HG02588 (cell line): ENCODE results near the gene PRPF6.

Experiments used
- ATAC-seq: cut with Tn5 transposase; IDR thresholded peaks from one replicate; pipeline ENCODE4 v1.9.1; 2021; ENCODE audit warnings: mild to moderate bottlenecking, moderate library complexity; ENCODE audit not compliant: unreplicated experiment

PRPF6 gene

GRCh38 chr20:64045346-64046011 is 64.5 kb downstream of the PRPF6 start:
- no peak for ATAC-seq

DNA sequence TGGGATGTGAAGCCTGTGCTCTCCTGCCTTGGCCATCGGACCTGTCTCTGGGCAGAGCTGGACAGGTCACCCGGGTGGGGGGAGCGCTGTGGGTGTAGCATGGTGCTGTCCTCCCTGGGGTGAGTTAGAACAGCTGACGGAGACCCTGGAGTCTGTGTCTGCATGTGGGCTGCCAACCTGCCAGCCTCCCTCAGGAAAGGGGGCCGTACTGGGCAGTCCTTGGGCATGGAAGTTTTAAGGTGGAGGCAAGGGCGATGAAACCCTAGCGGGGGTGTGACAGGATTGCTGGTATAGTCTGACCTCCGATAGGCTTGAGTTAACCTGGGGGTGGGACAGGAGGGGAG is 66.1 kb downstream of the PRPF6 start:
- no peak for ATAC-seq

DNA sequence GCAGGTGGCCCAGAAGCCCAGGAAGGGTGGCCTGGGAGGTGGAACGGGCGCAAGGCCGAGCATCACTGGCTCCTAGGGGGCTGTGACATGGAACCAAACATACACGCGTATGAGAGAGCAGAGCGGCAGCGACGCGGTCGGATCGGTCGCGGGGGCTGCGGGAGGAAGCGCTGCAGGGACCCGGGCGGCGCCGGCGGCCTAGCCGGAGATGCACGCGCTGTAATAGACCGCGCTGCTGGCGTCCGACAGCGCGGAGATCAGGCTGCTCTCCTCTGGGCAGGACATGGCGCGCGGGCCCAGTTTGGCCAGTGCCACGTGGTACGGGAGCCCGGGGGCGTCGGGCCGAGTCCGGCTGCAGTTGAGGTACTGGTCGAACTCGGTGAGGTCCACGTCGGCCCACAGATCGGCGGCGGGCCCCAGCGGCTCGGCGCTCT is 67.1 kb downstream of the PRPF6 start:
- no peak for ATAC-seq

DNA sequence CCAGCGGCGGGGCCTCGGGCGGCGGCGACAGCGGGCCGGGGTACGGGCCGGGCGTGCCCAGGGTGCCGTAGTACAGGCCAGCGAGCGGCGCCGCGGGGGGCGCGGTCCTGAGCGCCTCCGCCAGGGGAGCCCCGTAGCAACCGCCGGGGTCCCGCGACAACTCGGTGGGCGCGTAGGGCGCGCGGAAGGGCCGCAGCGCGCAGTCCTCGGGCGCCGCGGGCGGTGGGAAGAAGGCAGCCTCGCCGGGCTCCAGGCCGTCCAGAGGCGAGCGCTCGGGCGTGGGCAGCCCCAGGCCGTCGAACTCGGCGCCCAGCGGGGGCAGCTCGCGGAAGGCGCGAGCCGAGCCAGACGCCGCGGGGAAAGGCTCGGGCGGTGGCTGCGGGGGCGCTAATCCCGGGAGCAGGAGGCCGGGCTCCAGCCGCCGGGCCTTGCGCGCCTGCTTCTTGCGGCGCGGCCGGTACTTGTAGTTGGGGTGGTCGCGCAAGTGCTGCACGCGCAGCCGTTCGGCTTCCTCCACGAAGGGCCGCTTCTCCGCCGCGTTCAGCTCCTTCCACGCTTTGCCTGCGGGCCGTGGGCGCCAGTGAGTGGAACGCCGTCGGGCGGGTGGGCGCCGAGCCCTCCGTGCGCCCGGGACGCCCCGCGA is 67.6 kb downstream of the PRPF6 start:
- ATAC-seq, result no peak

- ATAC-seq, result no peak
These were observed 68.3 kb downstream of the PRPF6 start, which contains the start of gene SOX18 for GRCh38 chr20:64049060-64049877. Gene SOX18 (minus strand): TSS chr20:64049639. CDS start chr20:64049516, 123 bp downstream.

- no peak for ATAC-seq
These were observed 68.9 kb downstream of the PRPF6 start for GRCh38 chr20:64049878-64050260.

DNA sequence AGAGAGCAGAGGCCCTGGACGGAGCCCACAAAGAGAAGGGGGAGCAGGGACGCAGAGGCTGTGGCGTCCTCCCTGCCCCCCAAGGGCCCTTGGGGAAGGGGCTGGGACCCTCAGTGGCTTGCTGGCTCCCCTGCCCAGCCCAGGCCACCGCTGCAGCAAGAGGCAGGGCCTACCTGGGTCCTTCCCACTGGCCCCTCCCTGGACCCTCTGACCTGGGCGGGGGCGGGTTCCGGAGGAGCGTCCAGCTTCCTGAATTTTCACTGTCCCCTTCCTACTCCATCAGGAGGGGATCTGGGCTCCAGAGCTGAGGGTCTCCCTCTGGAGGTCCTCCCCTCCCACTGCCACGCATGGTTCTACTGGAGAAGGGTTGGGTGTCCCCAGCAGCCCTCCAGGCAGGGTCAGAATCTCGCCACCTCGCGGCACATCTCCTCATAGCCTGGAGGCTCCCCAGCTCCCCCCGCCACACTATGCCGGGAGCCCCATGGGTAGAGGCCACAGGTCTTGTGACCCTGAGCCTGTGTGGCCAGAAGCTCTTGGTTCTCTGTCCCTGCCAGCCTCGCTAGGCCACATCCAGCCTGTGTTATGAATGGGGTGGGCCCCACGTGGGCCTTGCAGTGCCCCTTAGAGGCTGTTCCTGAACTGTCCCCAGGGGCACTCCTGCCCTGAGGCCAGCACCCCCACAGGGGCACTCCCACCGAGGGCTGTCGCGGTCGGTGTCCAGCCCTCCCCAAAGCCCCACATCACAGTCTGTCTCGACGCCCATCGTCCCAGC is 69.5 kb downstream of the PRPF6 start:
- no peak for ATAC-seq

- no peak for ATAC-seq
These were observed 70.1 kb downstream of the PRPF6 start for GRCh38 chr20:64051033-64051452.

- ATAC-seq, result no peak
These were observed 70.8 kb downstream of the PRPF6 start for GRCh38 chr20:64051561-64052325.

DNA sequence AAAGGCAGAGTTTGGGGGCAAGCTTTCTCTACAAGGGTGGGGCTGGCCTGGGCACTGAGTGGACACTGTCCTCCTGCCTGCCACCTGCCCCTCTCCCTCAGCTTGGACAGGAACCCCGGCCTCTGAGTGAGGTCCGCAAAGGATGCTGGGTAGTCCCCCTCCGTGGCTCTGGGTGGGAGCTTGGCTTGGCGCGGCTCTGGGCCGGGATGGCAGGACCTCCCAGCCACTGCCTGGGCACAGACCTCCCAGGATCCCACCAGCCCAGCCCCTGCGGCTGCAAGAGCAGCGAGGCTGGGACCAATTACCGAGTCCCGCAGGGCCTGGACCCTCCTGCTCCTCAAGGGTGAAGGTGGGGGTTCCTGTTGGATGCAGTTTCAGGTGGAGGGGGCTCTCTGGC is 71.4 kb downstream of the PRPF6 start:
- no peak for ATAC-seq

DNA sequence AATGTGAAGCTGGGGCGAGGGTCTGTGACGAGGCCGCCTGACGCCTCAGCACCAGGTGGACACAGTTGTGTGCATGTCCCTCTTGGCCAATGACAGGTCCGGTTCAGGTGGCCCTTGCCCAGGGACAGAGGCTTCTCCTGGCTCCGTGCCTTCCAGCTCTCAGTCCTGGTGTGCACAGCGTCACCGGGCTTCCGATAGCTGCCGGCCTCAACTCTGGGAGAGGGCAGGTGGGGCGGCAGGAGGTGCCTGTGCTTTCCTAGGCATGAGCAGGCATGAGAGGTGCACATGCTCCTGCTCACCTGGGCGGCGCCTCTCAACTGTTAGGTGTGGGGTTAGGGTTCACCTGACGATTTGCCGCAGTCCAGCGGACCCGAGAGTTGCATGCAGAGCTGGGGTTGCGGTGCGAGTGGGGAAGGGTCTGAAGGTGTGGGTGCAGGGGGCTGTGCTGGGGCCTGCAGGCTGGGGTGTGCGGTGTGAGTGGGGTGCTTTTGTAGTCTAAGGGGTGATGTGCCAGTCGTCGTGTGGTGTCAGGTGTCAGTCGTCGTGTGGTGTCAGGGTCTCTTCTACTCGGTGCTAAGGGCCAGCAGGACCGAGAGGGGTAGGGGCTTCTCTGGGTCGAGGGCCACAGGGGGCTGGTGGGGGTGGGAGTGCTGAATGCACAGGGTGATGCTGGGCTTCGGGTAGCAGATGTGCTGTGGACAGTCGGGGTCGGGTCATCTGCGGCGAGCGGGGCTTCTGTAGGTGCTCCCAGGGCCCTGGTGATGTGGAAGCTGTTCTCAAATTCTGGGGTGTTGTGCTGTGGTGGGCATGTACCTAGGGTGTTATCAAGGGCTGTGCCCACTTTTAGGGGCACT is 72.3 kb downstream of the PRPF6 start:
- ATAC-seq, result no peak

DNA sequence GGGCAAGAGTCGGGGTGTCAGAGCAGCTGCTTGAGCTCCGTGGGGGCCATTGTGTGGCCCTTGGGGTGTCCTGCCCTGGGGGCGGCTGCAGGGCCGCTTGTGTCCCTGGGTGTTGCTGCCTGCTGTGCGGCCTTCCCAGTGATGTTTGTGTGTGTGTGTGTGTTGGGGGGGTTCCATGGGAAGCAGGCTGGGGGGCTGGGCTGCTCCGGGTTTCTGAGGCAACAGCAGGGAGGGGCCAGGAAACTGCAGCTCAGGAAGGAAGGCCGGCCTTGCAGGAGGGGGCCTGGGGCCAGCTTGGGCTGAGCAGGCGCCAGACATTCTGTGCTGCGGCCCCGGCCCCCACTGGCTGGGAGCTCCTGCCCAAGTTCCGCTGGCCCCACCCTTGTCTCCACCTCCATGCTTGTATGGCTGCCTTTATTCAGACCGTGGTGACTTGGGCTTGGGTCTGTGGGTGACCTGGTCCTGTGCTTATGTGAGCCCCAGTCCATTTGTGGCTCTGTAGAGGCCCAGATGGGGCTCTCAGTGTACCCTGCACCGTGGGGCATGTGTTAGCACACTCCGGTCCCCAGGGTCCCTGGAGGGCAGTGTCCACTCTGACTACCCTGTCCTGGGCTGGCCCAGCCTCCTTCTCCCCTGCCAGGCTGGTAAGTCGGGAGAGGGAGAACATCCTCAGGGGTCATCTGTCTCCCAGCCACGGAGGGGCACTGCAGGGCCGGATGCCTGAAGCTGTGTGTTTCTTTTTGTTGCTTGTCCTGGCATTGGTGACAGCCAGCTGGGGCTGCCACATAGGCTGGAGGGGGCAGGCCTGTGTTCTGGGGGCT is 73.1 kb downstream of the PRPF6 start:
- no peak for ATAC-seq

DNA sequence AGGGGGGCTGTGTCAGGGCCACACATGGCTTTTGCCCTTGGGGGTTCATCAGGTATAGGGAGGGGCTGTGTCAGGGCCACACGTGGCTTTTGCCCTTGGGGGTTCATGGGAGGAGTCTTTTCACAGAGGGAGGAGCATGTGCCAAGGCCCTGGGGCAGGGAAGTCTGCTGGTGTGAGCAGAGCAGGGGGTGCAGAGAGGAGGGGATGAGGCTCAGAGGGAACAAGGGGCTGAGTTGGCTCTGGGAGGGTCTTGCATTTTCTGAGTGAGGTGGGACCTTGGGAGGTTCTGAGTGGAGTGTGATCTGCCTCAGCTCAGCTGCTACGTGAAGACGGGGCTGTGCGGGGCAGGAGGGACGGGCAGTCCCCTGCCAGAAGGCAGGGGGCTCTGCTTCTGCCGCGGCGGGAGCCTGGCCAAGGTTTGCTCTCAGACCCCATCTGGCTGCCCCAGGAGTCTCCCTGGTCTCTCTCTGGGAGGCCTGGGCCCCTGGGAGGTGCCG is 74.5 kb downstream of the PRPF6 start:
- no peak for ATAC-seq

DNA sequence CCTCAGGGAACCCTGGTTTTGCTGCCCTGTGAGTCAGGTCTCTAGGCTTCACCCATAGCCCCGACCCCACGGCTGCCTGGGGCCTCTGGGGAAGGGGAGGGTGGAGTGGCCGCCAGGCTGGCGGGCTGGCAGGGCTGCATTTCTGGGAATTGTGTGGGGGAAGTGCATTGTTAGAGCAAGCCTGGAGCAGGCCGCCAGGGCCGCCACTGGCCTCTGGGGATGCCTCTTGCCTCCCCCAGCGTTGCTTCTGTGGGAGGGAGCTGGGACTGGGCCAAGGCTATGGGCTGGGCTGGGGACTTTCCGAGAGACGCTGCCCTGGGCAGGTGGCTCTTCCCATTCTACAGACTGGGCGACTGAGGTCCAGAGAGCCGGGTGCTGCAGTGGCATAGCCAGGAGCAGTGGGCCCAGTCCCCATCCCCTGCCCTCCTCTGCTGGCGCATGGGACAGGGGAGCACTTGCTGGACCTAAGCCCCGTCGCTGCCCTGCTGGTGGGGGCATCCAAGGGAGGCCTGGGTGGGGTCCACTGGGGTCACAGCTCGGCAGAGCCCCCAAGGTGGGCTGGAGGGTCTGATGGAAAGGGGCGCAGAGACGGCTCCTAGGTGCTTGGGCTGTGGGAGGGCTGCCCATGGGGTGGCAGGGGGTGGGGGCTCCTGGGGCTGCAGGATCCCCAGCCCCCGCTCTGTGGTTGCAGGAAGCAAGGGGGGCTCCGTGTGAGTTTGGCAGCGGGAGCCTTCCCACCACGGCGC is 75.1 kb downstream of the PRPF6 start:
- ATAC-seq, result no peak

GRCh38 chr20:64056639-64056888 is 75.6 kb downstream of the PRPF6 start:
- ATAC-seq, result no peak

- ATAC-seq, result no peak
These were observed 76.1 kb downstream of the PRPF6 start for GRCh38 chr20:64056889-64057627.
